Esophagus muscularis mucosa (tissue), 4 donors: ENCODE data around the gene DNMT3B. TPM values are rescaled to one million over a fixed set of nuclear protein-coding genes. Genes with fewer than 3 reads are reported as not detected.

ENCODE experiments used
- DNase-seq: peaks from one replicate; pipeline ENCODE4 v3.0.0-alpha.2; 2017; ENCODE audit errors: extremely low spot score
- H3K27ac ChIP-seq, 4 donors: fragments of 200-600 bp; sonication (generic); replicated peaks in 1 of 4; 1 replicate in 3 of 4; 2 replicates in 1 of 4; pipeline ENCODE4 v1.5.1; 2016 to 2019; ENCODE audit warnings: mild to moderate bottlenecking in 1 of 4
- H3K27me3 ChIP-seq, 4 donors: fragments of 200-600 bp; sonication (generic); one replicate each; pipeline versions ENCODE4 v1.5.1 to v1.6.0; 2016 to 2019
- H3K36me3 ChIP-seq, 4 donors: fragments of 200-600 bp; sonication (generic); one replicate each; pipeline ENCODE4 v1.5.1; 2016 to 2019
- H3K4me1 ChIP-seq, 4 donors: fragments of 200-600 bp; sonication (generic); one replicate each; pipeline ENCODE4 v1.5.1; 2016 to 2019
- H3K4me3 ChIP-seq, 4 donors: fragments of 200-600 bp; sonication (generic); 1 replicate in 2 of 4; 2 replicates in 2 of 4; pipeline ENCODE4 v1.5.1; 2016 to 2019; ENCODE audit warnings: mild to moderate bottlenecking in 4 of 4, moderate library complexity in 1 of 4
- H3K9me3 ChIP-seq, 4 donors: fragments of 200-600 bp; sonication (generic); 1 replicate in 3 of 4; 2 replicates in 1 of 4; pipeline ENCODE4 v1.5.1; 2016 to 2019
- CTCF ChIP-seq, 3 experiments: fragments of 200-600 bp in 2 of 3; fragments of 450-650 bp in 1 of 3; sonication (generic) in 2 of 3; IDR thresholded peaks; one replicate each; pipeline ENCODE4 v1.5.1; 2017 to 2019; ENCODE audit warnings: antibody characterized with exemption in 3 of 3, mild to moderate bottlenecking in 2 of 3, moderate library complexity in 1 of 3
- EP300 ChIP-seq: sonication (generic); formaldehyde crosslinking; IDR thresholded peaks from one replicate; pipeline ENCODE4 v1.6.1; 2017; ENCODE audit warnings: antibody characterized with exemption
- POLR2A ChIP-seq: fragments of 450-650 bp; IDR thresholded peaks from one replicate; pipeline ENCODE4 v1.6.1; 2017; ENCODE audit warnings: antibody characterized with exemption, moderate library complexity, mild to moderate bottlenecking, low read depth
- POLR2AphosphoS5 ChIP-seq, 2 donors: sonication (generic); formaldehyde crosslinking; IDR thresholded peaks; one replicate each; pipeline ENCODE4 v1.6.1; 2017; ENCODE audit warnings: antibody characterized with exemption in 2 of 2
- WGBS: methylation state at CpG from one replicate; pipeline ENCODE4 v1.1.5; 2018; 5-methylcytosine and 5-hydroxymethylcytosine counted together
- intact Hi-C: fragments of 100-400 bp; cut with DNase I; formaldehyde crosslinking; loops from one replicate; pipeline ENCODE4 v1.15.1; 2023
- total RNA-seq, 4 donors: library from RNA; depleted of rRNA; stranded (reverse); fragments of >200 nt; gene quantifications; one replicate each; pipeline versions ENCODE4 v1.1.0 to v1.2.1, GENCODE V29; 2016

Gene DNMT3B
- total RNA-seq, 4 donors from 2014 or later: 0.40 to 0.97 (median 0.66) TPM

- Histone ChIP-seq H3K27me3 (no peaks in the 10 kb centered on the region), H3K4me1 (no peaks in the 10 kb centered on the region), H3K27ac (no peak overlapping the region), H3K36me3 (no peaks in the 10 kb centered on the region), H3K9me3 (no peaks in the 10 kb centered on the region), H3K4me3 (no peak overlapping the region)
- WGBS: 66% methylated on average over 10 of the region's 10 CpGs
- intact Hi-C loops: no loop called here
- DNase-seq: no peak
- TF ChIP-seq POLR2A (no peak), CTCF (IDR thresholded peaks at IDR 0.05) (no peak), POLR2AphosphoS5 (IDR thresholded peaks at IDR 0.05) (no peak)
These were observed 9.5 kb upstream of the DNMT3B start for GRCh38 chr20:32752458-32753250.

- Histone ChIP-seq H3K4me3 (no peak overlapping the region), H3K36me3 (no peaks in the 10 kb centered on the region), H3K4me1 (no peaks in the 10 kb centered on the region), H3K27me3 (no peaks in the 10 kb centered on the region), H3K9me3 (no peaks in the 10 kb centered on the region), H3K27ac (no peak overlapping the region)
- DNase-seq: no peak
- 86% methylated on average over 4 of the region's 4 CpGs for WGBS
- intact Hi-C loops: no loop called here
- TF ChIP-seq POLR2A (no peak), POLR2AphosphoS5 (IDR thresholded peaks at IDR 0.05) (no peak), EP300 (no peak), CTCF (IDR thresholded peaks at IDR 0.05) (no peak)
These were observed 8.5 kb upstream of the DNMT3B start for GRCh38 chr20:32753731-32754130.

- Histone ChIP-seq H3K4me1 (peaks cover 0 to under 1% (median 0%) of the 10 kb centered on the region in 4 donors), H3K4me3 (no peak overlapping the region), H3K27ac (no peak overlapping the region), H3K9me3 (no peaks in the 10 kb centered on the region), H3K36me3 (no peaks in the 10 kb centered on the region), H3K27me3 (no peaks in the 10 kb centered on the region)
- intact Hi-C loops: no loop called here
- no peak for DNase-seq
- TF ChIP-seq EP300: no peak
- no peak for TF ChIP-seq POLR2AphosphoS5 (IDR thresholded peaks at IDR 0.05)
- no peak for TF ChIP-seq CTCF (IDR thresholded peaks at IDR 0.05)
- no peak for TF ChIP-seq POLR2A
- WGBS: 43% methylated on average over 5 of the region's 5 CpGs
These were observed 6.0 kb upstream of the DNMT3B start for GRCh38 chr20:32756156-32756555.

GRCh38 chr20:32761417-32761830, 761 bp upstream of the DNMT3B start:
- Histone ChIP-seq H3K27me3 (no peaks in the 10 kb centered on the region), H3K36me3 (no peaks in the 10 kb centered on the region), H3K9me3 (no peaks in the 10 kb centered on the region), H3K27ac (peak overlapping the region in 1 of 4 donors; percentile 37), H3K4me3 (peak overlapping the region; percentile 66 to 86 (median 78)), H3K4me1 (peaks cover 14 to 24% (median 22%) of the 10 kb centered on the region in 4 donors)
- intact Hi-C loops: no loop called here
- TF ChIP-seq CTCF (IDR thresholded peaks at IDR 0.05): no peak
- TF ChIP-seq EP300: no peak
- DNase-seq: no peak
- 45% methylated on average over 4 of the region's 6 CpGs for WGBS
